GM12873 (cell line): ENCODE measurements around the gene DPP4.

Source experiments
- CTCF ChIP-seq: IDR thresholded peaks from 2 replicates; pipeline ENCODE4 v1.5.1; 2012; ENCODE audit warnings: low read depth, mild to moderate bottlenecking, moderate library complexity, low read length, control low read depth; ENCODE audit not compliant: insufficient read depth; ENCODE audit errors: missing control alignments

DPP4 gene

GRCh38 chr2:162073888-162074631, at the start of gene DPP4:
Gene DPP4, minus strand, starts transcription at chr2:162074215. Its CDS starts 234 bp downstream, at chr2:162073981.
- no peak for TF ChIP-seq CTCF

GRCh38 chr2:162118166-162119031, 44.4 kb upstream of the DPP4 start:
- TF ChIP-seq CTCF: no peak

- TF ChIP-seq CTCF: no peak
Measured at GRCh38 chr2:162116352-162116751, 42.3 kb upstream of the DPP4 start.

GRCh38 chr2:162115076-162115475, 41.1 kb upstream of the DPP4 start:
- TF ChIP-seq CTCF: no peak

- TF ChIP-seq CTCF: no peak
Measured at GRCh38 chr2:162114271-162114670, 40.3 kb upstream of the DPP4 start.

GRCh38 chr2:162113776-162114168, 39.8 kb upstream of the DPP4 start:
- no peak for TF ChIP-seq CTCF

GRCh38 chr2:162113088-162113775, 39.2 kb upstream of the DPP4 start:
- TF ChIP-seq CTCF: no peak
